BE2C (cell line): ENCODE results near the gene RNASEH2A.

ENCODE experiments used
- DNase-seq: peaks from one replicate; pipeline ENCODE4 v3.0.0-alpha.2; 2020
- H3K27me3 ChIP-seq: fragments of 250-450 bp; sonication (Bioruptor Pico); 2 replicates; pipeline ENCODE4 v1.5.1; 2020; ENCODE audit warnings: mild to moderate bottlenecking
- H3K36me3 ChIP-seq: fragments of 250-450 bp; sonication (Bioruptor Pico); 2 replicates; pipeline ENCODE4 v1.5.1; 2020; ENCODE audit warnings: mild to moderate bottlenecking
- H3K4me1 ChIP-seq: fragments of 250-450 bp; sonication (Bioruptor Pico); 2 replicates; pipeline ENCODE4 v1.5.1; 2020
- H3K4me3 ChIP-seq: 2 replicates; pipeline ENCODE4 v1.5.1; 2011; ENCODE audit warnings: low read depth, low read length
- H3K9me3 ChIP-seq: fragments of 250-450 bp; sonication (Bioruptor Pico); 2 replicates; pipeline ENCODE4 v1.5.1; 2020
- TF ChIP-seq, protein P1 (sequence below): IDR thresholded peaks from 2 replicates; pipeline ENCODE4 v1.5.1; 2012; ENCODE audit warnings: mild to moderate bottlenecking, low read depth, low read length

RNASEH2A gene

DNA sequence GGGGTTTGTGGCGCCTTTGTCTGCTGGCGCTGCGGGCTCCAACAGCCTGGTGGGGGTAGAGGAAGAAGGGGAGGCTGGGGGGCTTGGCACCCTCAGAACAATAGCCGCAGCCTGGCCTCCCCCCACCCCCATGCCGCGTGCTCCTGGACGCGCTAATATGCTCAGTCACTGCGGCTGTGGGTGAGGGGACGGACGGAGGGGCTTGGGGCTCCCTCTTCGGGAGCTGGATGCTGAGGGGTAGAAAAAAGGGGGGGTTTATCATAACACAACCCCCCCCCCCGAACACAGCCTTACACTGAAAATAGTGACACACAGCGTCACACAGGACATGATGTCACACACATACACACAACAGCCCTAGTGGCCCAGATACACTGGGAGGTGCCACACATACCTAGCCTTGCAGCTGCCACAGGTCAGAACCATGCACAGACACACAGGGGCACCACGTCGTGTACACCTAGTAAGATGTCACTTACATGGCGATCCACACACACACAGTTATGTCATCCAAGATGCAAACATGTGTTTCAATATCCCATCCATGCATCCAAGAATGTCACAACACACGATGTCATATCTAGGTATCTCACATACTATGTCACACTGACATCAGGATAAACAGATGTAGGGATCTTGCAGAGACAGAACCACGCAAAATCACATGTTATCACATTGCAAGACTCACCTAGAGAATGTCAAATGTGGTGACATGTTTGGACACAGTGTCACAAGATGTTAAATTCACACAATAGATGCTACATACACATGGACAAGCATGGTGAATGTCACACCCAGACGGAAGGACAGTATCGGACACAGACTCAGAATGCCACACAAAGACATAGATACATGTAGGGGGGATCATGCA is 32.7 kb downstream of the RNASEH2A start:
- H3K4me3 ChIP-seq: peak overlapping the region; percentile 79
- peaks cover 16% of the 10 kb centered on the region for H3K4me1 ChIP-seq
- TF ChIP-seq, protein P1, sequence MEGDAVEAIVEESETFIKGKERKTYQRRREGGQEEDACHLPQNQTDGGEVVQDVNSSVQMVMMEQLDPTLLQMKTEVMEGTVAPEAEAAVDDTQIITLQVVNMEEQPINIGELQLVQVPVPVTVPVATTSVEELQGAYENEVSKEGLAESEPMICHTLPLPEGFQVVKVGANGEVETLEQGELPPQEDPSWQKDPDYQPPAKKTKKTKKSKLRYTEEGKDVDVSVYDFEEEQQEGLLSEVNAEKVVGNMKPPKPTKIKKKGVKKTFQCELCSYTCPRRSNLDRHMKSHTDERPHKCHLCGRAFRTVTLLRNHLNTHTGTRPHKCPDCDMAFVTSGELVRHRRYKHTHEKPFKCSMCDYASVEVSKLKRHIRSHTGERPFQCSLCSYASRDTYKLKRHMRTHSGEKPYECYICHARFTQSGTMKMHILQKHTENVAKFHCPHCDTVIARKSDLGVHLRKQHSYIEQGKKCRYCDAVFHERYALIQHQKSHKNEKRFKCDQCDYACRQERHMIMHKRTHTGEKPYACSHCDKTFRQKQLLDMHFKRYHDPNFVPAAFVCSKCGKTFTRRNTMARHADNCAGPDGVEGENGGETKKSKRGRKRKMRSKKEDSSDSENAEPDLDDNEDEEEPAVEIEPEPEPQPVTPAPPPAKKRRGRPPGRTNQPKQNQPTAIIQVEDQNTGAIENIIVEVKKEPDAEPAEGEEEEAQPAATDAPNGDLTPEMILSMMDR: no peak
- H3K36me3 ChIP-seq: peaks cover 10% of the 10 kb centered on the region; the same call in 1 of the 2 replicates
- no peaks in the 10 kb centered on the region for H3K27me3 ChIP-seq
- peak; percentile 47 for DNase-seq
- H3K9me3 ChIP-seq: no peaks in the 10 kb centered on the region

GRCh38 chr19:12840091-12841079 is 34.0 kb downstream of the RNASEH2A start:
- TF ChIP-seq, protein P1: no peak
- Histone ChIP-seq H3K36me3 (peaks cover 10% of the 10 kb centered on the region; the same call in 1 of the 2 replicates), H3K27me3 (no peaks in the 10 kb centered on the region), H3K9me3 (no peaks in the 10 kb centered on the region), H3K4me3 (peak overlapping the region; percentile 58), H3K4me1 (peaks cover 16% of the 10 kb centered on the region)
- peak; percentile 98 for DNase-seq

GRCh38 chr19:12841094-12841493 is 34.7 kb downstream of the RNASEH2A start:
- DNase-seq: peak; percentile 93
- TF ChIP-seq, protein P1: no peak
- no peaks in the 10 kb centered on the region for H3K27me3 ChIP-seq
- peaks cover 16% of the 10 kb centered on the region for H3K4me1 ChIP-seq
- no peaks in the 10 kb centered on the region for H3K9me3 ChIP-seq
- peaks cover 10% of the 10 kb centered on the region; the same call in 1 of the 2 replicates for H3K36me3 ChIP-seq
- H3K4me3 ChIP-seq: peak overlapping the region; percentile 58

- Histone ChIP-seq H3K4me3 (no peak overlapping the region), H3K4me1 (peaks cover 18% of the 10 kb centered on the region), H3K27me3 (no peaks in the 10 kb centered on the region), H3K36me3 (peaks cover 10% of the 10 kb centered on the region; the same call in 1 of the 2 replicates), H3K9me3 (no peaks in the 10 kb centered on the region)
- DNase-seq: no peak
- TF ChIP-seq, protein P1: no peak
Observed at GRCh38 chr19:12842511-12842910, 36.1 kb downstream of the RNASEH2A start.

GRCh38 chr19:12843328-12843727 is 36.9 kb downstream of the RNASEH2A start:
- no peaks in the 10 kb centered on the region for H3K9me3 ChIP-seq
- H3K4me3 ChIP-seq: no peak overlapping the region
- no peaks in the 10 kb centered on the region for H3K27me3 ChIP-seq
- H3K36me3 ChIP-seq: peaks cover 16% of the 10 kb centered on the region
- DNase-seq: no peak
- H3K4me1 ChIP-seq: peaks cover 21% of the 10 kb centered on the region
- TF ChIP-seq, protein P1: no peak
